ENCODE data around the gene PLEKHA6. TPM values are rescaled to one million over a fixed set of nuclear protein-coding genes. Genes with fewer than 3 reads are reported as not detected.

Gene PLEKHA6
- total and polyA plus RNA-seq, 2 of the 4 experiments (the other 2 are of a cell fraction) = 8.2 to 19.9 TPM

- Histone ChIP-seq H2AFZ (replicated peaks; ENCODE audit: low read length, poor library complexity) (no peak overlapping the region), H3K4ac (ENCODE audit: low read depth, low read length) (no peak overlapping the region), H3K9me3 (ENCODE audit: control insufficient read depth, insufficient read depth, low read length) (no peaks in the 10 kb centered on the region), H3K9ac (ENCODE audit: low read depth, low read length) (no peak overlapping the region), H3K9me1 (ENCODE audit: insufficient read depth, low read length) (peaks cover 7% of the 10 kb centered on the region), H3K4me2 (ENCODE audit: low read depth, low read length) (no peak overlapping the region), H4K5ac (ENCODE audit: low read depth, low read length) (no peak overlapping the region), H3K4me1 (ENCODE audit: control insufficient read depth, insufficient read depth, low read length) (no peaks in the 10 kb centered on the region), H3K23ac (ENCODE audit: low read depth, low read length) (no peak overlapping the region), H3K27me3 (ENCODE audit: control insufficient read depth, insufficient read depth, low read length) (no peaks in the 10 kb centered on the region), H2AK5ac (ENCODE audit: low read depth, low read length) (peak overlapping the region; percentile 23; the same call in 1 of the 2 replicates), H4K8ac (ENCODE audit: low read depth in 2 of 2, low read length in 2 of 2) (no peak overlapping the region), H3K4me3 (ENCODE audit: insufficient read depth, low read depth, low read length) (no peak overlapping the region), H2BK5ac (ENCODE audit: low read depth, low read length, poor library complexity, severe bottlenecking) (no peak overlapping the region), H2AK9ac (replicated peaks; ENCODE audit: low read depth, low read length, poor library complexity) (no peak overlapping the region), H3K27ac (ENCODE audit: insufficient read depth, low read length) (no peak overlapping the region), H2BK15ac (ENCODE audit: low read depth, low read length) (no peak overlapping the region), H3K18ac (ENCODE audit: low read depth, low read length) (no peak overlapping the region), H4K20me1 (ENCODE audit: insufficient read depth, low read length) (no peaks in the 10 kb centered on the region), H2BK20ac (ENCODE audit: low read depth, low read length) (no peak overlapping the region; the same call in 1 of the 2 replicates), H3K14ac (replicated peaks; ENCODE audit: low read depth, low read length) (no peak overlapping the region), H3K36me3 (ENCODE audit: control insufficient read depth, insufficient read depth, low read length) (no peaks in the 10 kb centered on the region), H3K56ac (ENCODE audit: extremely low read depth, insufficient read depth, low read length) (no peak overlapping the region), H3K79me1 (ENCODE audit: low read depth in 1 of 2, low read length in 2 of 2) (no peaks in the 10 kb centered on the region), H4K91ac (ENCODE audit: insufficient read depth, low read depth, low read length) (no peak overlapping the region), H2BK120ac (ENCODE audit: low read depth, low read length) (no peak overlapping the region)
- no CpG with 5 or more reads among the region's 1 CpG for WGBS, 2 experiments (ENCODE audit: extremely low coverage in 2 of 2, insufficient read length in 1 of 2)
- ATAC-seq (ENCODE audit: low read depth) (no peak), DNase-seq (no peak)
- ChIA-PET CTCF (no interaction called here), POLR2A (ENCODE audit: unreplicated experiment) (no interaction called here)
- in situ Hi-C loops (cut with MboI; ENCODE audit: low sequenced_read_pairs) = no loop called here
- intact Hi-C loops (cut with micrococcal nuclease) = no loop called here
- BruUV-seq (replicated peaks) = no TSS peak
- dilution Hi-C loops (cut with HindIII; ENCODE audit: low sequenced_read_pairs, unreplicated experiment) = no loop called here
- TF ChIP-seq USF2 (IDR thresholded peaks at IDR 0.05; ENCODE audit: low read depth, low read length) = no peak
- no peak for TF ChIP-seq FOS (IDR thresholded peaks at IDR 0.05; ENCODE audit: low read depth, low read length)
- no peak for TF ChIP-seq MXI1 (IDR thresholded peaks at IDR 0.05; ENCODE audit: borderline replicate concordance, low read depth, low read length)
- TF ChIP-seq ELK1 (IDR thresholded peaks at IDR 0.05; ENCODE audit: borderline replicate concordance, low read depth, low read length) = no peak
- no peak for TF ChIP-seq RFX5 (IDR thresholded peaks at IDR 0.05; ENCODE audit: low read depth, low read length)
Observed at GRCh38 chr1:204181116-204181515, 178.6 kb downstream of the PLEKHA6 start.

Measured in IMR-90 (cell line).